Transverse colon (tissue), 3 donors: ENCODE measurements around the gene WASL.

Source experiments
- EP300 ChIP-seq: sonication (generic); formaldehyde crosslinking; IDR thresholded peaks from one replicate; pipeline ENCODE4 v1.6.1; 2017; ENCODE audit warnings: antibody characterized with exemption, low read depth
- POLR2A ChIP-seq: fragments of 450-650 bp; IDR thresholded peaks from one replicate; pipeline ENCODE4 v1.6.1; 2016; ENCODE audit warnings: antibody characterized with exemption, mild to moderate bottlenecking, moderate library complexity
- TF ChIP-seq, protein P1 (sequence below), 5 experiments: fragments of 200-600 bp in 3 of 5; fragments of 450-650 bp in 2 of 5; sonication (generic) in 3 of 5; IDR thresholded peaks; 1 replicate in 2 of 5; 2 replicates in 3 of 5; pipeline ENCODE4 v1.5.1; 2016 to 2017; ENCODE audit warnings: antibody characterized with exemption in 5 of 5, inconsistent platforms in 3 of 5, mild to moderate bottlenecking in 2 of 5, moderate library complexity in 1 of 5

DNA sequence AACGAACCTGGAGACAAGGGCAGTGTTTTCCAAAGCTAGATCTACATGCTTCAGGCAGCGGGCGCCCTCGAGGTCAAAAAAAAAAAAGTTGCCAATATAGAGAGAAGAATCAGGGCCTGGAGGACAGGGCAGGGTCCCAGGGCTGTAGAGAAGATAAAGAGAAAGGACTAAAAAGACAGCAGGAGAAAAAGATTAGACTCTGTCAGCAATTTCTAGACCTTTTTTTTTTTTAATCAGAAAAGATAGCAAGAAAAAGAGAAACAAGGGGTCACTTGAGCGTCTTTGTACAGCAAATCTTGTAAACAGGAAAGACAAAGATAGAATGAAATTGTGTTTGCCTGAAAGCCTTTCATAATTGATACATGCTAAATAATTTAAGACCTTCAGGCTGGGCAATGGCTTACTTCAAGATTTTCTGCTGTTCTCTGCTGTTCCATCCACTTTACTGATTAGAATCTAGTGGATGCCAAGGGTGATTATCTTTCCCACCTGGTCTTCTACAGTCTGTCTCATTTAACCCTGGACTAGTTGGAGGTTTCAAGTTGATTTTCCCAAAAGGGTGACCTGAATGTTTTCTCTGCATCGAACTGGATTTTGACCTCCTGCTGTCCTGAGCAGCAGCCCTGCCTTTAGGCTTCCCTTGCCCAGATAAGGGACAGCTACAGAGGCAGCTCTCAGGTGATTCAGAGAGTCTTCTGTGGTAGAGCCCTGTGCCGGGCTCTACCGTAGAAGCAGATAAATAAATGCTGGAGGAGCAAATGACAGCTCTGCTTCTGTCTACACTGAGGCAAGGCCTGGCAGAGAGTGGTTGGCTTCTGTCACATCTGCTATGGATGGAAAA is 88.1 kb downstream of the WASL start:
- TF ChIP-seq, protein P1, sequence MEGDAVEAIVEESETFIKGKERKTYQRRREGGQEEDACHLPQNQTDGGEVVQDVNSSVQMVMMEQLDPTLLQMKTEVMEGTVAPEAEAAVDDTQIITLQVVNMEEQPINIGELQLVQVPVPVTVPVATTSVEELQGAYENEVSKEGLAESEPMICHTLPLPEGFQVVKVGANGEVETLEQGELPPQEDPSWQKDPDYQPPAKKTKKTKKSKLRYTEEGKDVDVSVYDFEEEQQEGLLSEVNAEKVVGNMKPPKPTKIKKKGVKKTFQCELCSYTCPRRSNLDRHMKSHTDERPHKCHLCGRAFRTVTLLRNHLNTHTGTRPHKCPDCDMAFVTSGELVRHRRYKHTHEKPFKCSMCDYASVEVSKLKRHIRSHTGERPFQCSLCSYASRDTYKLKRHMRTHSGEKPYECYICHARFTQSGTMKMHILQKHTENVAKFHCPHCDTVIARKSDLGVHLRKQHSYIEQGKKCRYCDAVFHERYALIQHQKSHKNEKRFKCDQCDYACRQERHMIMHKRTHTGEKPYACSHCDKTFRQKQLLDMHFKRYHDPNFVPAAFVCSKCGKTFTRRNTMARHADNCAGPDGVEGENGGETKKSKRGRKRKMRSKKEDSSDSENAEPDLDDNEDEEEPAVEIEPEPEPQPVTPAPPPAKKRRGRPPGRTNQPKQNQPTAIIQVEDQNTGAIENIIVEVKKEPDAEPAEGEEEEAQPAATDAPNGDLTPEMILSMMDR (IDR thresholded peaks at IDR 0.05), result no peak
- no peak for TF ChIP-seq POLR2A
- no peak for TF ChIP-seq EP300
